Activated CD4-positive, alpha-beta T cell treated with anti-CD3 and anti-CD28 coated beads for 48 hours (primary cell): ENCODE measurements around the gene KNTC1.

Experiments used
- DNase-seq: peaks from one replicate; pipeline ENCODE4 v3.0.0-alpha.2; 2020

KNTC1 gene

DNA sequence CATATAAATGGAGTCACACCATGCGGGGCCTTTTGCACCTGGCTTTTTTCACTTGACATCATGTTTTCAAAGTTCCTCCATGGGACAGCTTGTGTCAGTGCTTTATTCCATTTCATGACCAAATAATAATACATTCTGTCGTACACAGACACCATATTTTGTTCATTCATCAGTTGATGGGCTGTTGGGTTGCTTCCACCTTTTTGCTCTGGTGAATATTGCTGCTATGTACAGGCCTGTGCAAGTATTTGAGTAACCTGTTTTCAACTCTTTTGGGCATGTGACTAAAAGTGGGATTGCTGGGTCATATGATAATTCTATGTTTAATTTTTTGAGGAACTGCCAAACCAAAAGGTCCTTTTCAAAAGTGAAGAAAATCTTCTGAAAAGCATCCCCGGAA is 129.2 kb downstream of the KNTC1 start:
- DNase-seq: no peak

DNA sequence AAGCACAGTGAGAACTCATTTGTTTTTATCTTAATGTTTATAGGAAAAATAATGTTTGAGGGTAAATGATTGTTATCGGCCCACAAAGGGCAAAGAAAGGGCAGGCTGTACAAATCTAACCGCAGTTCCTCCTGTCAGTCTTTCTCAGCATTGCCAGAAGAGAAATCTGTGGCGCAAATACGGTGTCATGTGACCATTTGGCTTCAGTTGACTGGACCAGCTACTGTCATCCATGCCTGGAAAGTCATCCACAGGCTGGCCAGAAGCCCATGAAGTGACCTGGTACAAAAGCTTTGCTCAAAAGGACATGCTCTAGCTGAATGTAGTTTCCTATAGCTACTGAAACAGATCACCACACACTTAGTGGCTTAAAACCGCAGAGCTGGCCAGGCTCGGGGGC is 132.5 kb downstream of the KNTC1 start:
- DNase-seq: no peak

- no peak for DNase-seq
Measured at GRCh38 chr12:122661246-122661645, 134.2 kb downstream of the KNTC1 start.

GRCh38 chr12:122661938-122662337 is 134.9 kb downstream of the KNTC1 start:
- no peak for DNase-seq

DNA sequence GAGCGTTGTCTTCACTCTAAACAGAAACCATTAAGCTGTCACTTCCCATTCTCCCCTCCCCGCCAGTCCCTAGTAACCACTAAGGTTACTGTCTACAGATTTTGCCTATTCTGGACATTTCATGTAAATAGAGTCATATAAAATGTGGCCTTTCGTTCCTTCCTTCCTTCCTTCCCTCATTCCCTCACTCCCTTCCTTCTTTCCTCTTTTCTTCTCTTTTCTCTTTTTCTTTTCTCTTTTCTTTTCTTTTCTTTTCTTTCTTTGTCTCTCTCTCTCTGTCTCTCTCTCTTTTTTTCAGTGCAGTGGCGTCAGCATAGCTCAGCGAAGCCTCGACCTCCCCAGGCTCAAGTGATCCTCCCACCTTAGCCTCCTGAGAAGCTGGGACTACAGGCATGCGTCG is 138.3 kb downstream of the KNTC1 start:
- DNase-seq: no peak

GRCh38 chr12:122665759-122666158 is 138.7 kb downstream of the KNTC1 start:
- no peak for DNase-seq

DNA sequence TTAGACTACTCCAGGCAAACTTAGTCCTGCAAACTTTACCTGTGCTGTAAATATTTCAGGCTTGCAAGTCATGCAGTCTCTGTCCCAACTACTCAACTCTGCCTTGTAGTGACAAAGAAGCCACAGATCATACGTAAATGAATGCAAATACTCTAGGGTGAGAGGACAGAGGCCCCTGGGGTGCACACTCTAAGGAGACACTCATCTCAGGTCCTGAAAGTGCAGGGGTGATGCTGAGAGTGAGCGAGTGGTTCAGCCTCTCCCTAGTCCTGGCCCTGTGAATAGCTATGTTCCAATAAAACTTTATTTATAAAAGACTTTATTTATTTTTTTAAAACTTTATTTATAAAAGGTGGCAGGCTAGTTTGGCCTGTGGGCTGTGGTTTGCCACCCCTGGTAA is 141.2 kb downstream of the KNTC1 start:
- no peak for DNase-seq

DNA sequence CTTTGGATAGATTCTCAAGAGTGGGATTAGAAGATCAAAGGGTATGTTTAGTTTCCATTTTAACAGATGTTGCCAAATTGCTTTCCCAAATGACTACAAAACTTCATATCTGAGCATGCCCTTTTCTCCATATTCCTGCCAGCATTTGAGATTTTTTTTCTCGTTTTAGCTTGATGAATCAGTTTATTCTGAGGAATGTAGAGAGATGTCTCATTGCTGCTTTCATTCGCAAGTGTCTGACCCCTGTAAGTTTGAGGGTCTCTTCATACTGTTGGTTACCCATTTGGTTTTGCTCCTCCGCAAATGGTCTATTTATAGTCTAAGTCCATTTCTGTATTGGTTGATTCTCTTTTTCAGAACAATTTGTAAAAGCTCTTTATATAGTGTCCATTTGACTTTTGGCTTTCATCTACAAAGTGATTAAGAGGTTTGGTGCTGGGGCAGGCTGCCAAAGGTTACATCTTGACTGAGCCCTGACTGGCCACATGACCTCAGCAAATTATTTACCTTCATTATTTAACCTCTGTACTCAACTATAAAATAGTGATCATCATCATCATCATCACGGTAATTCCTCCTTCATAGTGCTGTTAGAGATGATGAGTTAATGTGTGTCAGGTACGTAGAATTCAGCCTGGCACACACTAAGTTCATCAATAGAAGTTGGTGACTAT is 142.5 kb downstream of the KNTC1 start:
- no peak for DNase-seq

DNA sequence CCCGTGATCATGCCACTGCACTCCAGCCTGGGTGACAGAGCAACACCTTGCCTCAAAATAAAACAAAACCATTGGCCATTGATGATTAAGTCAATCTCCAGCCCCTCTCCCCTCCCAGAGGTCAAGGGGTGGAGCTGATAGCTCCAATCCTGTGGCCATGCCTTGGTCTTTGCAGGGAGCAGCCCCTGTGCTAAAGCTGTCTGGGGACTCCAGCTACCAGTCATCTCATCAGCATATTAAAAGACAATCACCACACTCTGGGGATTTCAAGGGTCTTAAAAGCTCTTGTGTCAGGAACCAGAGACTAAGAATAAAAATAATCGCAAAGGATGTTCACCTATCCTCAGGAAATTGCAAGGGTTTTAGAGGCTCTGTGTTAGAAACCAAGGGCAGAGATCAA is 145.5 kb downstream of the KNTC1 start:
- DNase-seq: no peak
